GDM1 (cell line): Measurements from ENCODE around the gene NPAS2.

Experiments
- DNase-seq: peaks from one replicate; lab custom pipeline; 2025; lab: John Stamatoyannopoulos, UW

NPAS2 gene

GRCh38 chr2:100990650-100991403, 170.9 kb downstream of the NPAS2 start:
- no peak for DNase-seq

GRCh38 chr2:100991404-100991773, 171.4 kb downstream of the NPAS2 start:
- no peak for DNase-seq

- DNase-seq: no peak
Observed at GRCh38 chr2:100992262-100992661, 172.3 kb downstream of the NPAS2 start.

- no peak for DNase-seq
Observed at GRCh38 chr2:100993294-100993693, 173.4 kb downstream of the NPAS2 start.

GRCh38 chr2:100995309-100996075, 175.6 kb downstream of the NPAS2 start:
- no peak for DNase-seq

- no peak for DNase-seq
Observed at GRCh38 chr2:100997509-100998234, 177.7 kb downstream of the NPAS2 start.

- DNase-seq: no peak
Observed at GRCh38 chr2:100998235-100998573, 178.3 kb downstream of the NPAS2 start.

- no peak for DNase-seq
Observed at GRCh38 chr2:100999995-101000394, 180.1 kb downstream of the NPAS2 start.

- DNase-seq: peak; percentile 94
Observed at GRCh38 chr2:101001691-101002561, 182.0 kb downstream of the NPAS2 start, which contains the start of gene RPL31. RPL31 (plus strand) TSS chr2:101002289; CDS start chr2:101002702, 413 bp downstream.

GRCh38 chr2:101002562-101003277, 182.8 kb downstream of the NPAS2 start:
- no peak for DNase-seq

- DNase-seq: no peak
Observed at GRCh38 chr2:101003278-101003775, 183.4 kb downstream of the NPAS2 start.

GRCh38 chr2:101004620-101005325, 184.8 kb downstream of the NPAS2 start:
- no peak for DNase-seq

GRCh38 chr2:101006065-101006715, 186.3 kb downstream of the NPAS2 start:
- DNase-seq: no peak

GRCh38 chr2:101007415-101008345, 187.7 kb downstream of the NPAS2 start:
- no peak for DNase-seq

- DNase-seq: no peak
Observed at GRCh38 chr2:101011152-101011551, 191.2 kb downstream of the NPAS2 start.

GRCh38 chr2:101012054-101012705, 192.2 kb downstream of the NPAS2 start:
- no peak for DNase-seq

- no peak for DNase-seq
Observed at GRCh38 chr2:101012706-101013181, 192.8 kb downstream of the NPAS2 start.
